GM21360 (cell line): ENCODE data around the gene SASH1.

ENCODE experiments used
- ATAC-seq: cut with Tn5 transposase; IDR thresholded peaks from one replicate; pipeline ENCODE4 v1.9.1; 2021; ENCODE audit warnings: mild to moderate bottlenecking, moderate library complexity; ENCODE audit not compliant: unreplicated experiment

SASH1 gene

GRCh38 chr6:148516617-148517016 lies 174.0 kb downstream of the SASH1 start:
- ATAC-seq: no peak

- ATAC-seq: no peak
These were observed 174.8 kb downstream of the SASH1 start for GRCh38 chr6:148517470-148517869.

- no peak for ATAC-seq
These were observed 176.0 kb downstream of the SASH1 start for GRCh38 chr6:148518511-148519156.

- peak; percentile 97 for ATAC-seq
These were observed 177.6 kb downstream of the SASH1 start for GRCh38 chr6:148520109-148520841.

- ATAC-seq: no peak
These were observed 178.5 kb downstream of the SASH1 start for GRCh38 chr6:148521158-148521557.

GRCh38 chr6:148521586-148521985 lies 178.9 kb downstream of the SASH1 start:
- ATAC-seq: no peak

- no peak for ATAC-seq
These were observed 180.4 kb downstream of the SASH1 start for GRCh38 chr6:148523048-148523447.

GRCh38 chr6:148523551-148523950 lies 180.9 kb downstream of the SASH1 start:
- no peak for ATAC-seq

GRCh38 chr6:148524471-148524882 lies 181.8 kb downstream of the SASH1 start:
- ATAC-seq: no peak

GRCh38 chr6:148524976-148525375 lies 182.3 kb downstream of the SASH1 start:
- no peak for ATAC-seq

- ATAC-seq: no peak
These were observed 182.8 kb downstream of the SASH1 start for GRCh38 chr6:148525453-148525852.

GRCh38 chr6:148526145-148526544 lies 183.5 kb downstream of the SASH1 start:
- ATAC-seq: no peak

GRCh38 chr6:148528292-148528691 lies 185.7 kb downstream of the SASH1 start:
- ATAC-seq: no peak

- no peak for ATAC-seq
These were observed 186.4 kb downstream of the SASH1 start for GRCh38 chr6:148529010-148529409.

- peak; percentile 80 for ATAC-seq
These were observed 187.8 kb downstream of the SASH1 start for GRCh38 chr6:148530394-148530953.

- ATAC-seq: no peak
These were observed 188.3 kb downstream of the SASH1 start for GRCh38 chr6:148530976-148531375.

GRCh38 chr6:148532698-148533097 lies 190.1 kb downstream of the SASH1 start:
- ATAC-seq: no peak

GRCh38 chr6:148533309-148534107 lies 190.9 kb downstream of the SASH1 start:
- no peak for ATAC-seq

GRCh38 chr6:148534871-148535270 lies 192.2 kb downstream of the SASH1 start:
- ATAC-seq: no peak

- no peak for ATAC-seq
These were observed 192.7 kb downstream of the SASH1 start for GRCh38 chr6:148535381-148535780.

- ATAC-seq: no peak
These were observed 193.3 kb downstream of the SASH1 start for GRCh38 chr6:148535976-148536375.
